Measurements from ENCODE around the gene GRAMD1A.
"Not testable (repeated sequence)": the region's sequence is repeated elsewhere in the genome, so short reads cannot be mapped to it uniquely, and the experiment has no call there.

GRAMD1A gene

GRCh38 chr19:35004517-35005255, 4.6 kb downstream of the GRAMD1A start:
- no peak for DNase-seq

DNA sequence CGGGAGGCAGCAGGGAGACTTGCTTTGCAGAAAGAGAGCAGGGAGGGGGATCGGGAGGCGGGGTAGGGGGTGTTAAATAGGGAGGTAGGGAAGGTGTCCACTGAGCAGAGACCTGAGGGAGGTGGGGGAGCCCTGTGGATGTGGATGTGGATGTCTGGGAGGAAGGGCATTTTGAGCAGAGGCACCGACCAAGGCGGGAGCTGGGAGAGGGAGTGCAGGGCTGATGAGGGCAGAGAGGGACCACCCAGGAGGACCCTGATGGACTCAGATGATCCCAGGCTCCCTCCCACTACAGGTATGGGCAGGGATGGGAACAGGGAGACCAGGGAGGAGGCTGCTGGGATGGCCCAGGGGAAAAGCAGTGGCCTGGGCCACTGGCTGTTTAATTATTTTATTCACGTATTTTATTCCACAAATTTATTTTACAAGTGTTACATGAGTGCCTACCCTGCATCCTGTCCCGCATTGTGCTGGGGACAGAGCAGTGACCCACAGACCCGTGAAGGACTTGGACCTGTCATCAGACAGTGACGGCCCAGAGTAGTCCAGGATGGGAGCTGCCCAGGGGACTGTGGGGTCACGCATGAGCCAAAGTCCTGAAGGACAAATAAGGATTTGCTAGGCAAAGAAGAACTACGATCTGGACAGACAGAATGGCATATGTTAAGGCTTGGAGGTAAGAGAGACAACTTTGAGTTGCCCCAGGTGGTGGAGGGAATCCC, 5.3 kb downstream of the GRAMD1A start:
- DNase-seq, result no peak

GRCh38 chr19:35006007-35006341, 5.9 kb downstream of the GRAMD1A start:
- DNase-seq, result not testable (repeated sequence)

GRCh38 chr19:35006342-35006998, 6.3 kb downstream of the GRAMD1A start:
- DNase-seq, result peak; percentile 58

DNA sequence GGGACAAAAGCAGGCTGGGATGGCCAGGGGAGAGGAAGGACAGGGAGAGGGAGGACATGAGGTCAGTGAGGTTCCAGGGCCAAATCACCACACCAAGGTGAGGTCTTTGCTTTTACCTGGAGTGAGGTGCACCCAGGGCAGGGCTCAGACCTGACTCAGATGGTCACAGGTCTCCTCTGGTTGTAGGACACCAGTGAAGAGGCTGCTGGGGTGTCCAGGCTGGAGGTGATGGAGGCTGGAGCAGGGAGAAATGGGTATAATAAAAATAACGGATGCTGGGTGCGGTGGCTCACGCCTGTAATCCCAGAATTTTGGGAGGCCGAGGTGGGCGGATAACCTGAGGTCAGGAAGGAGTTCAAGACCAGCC, 6.9 kb downstream of the GRAMD1A start:
- DNase-seq, result no peak

- not testable (repeated sequence) for DNase-seq
These were observed 7.3 kb downstream of the GRAMD1A start for GRCh38 chr19:35007427-35007826.

DNA sequence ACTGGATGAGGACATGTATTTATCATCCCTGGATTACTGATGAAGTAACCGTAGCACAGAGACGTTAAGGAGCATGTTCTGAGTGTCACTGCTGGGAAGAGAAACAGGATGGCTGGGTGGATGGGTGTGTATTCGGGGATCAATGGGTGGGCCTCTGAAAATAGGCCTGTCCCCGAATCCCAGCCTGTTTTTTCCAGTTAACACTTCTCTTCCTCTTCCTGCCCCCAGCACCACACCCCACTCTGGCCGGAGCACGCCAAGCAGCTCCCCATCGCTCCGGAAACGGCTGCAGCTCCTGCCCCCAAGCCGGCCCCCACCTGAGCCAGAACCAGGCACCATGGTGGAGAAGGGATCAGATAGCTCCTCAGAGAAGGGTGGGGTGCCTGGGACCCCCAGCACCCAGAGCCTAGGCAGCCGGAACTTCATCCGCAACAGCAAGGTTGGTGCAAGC, 8.8 kb downstream of the GRAMD1A start:
- DNase-seq, result no peak

GRCh38 chr19:35009424-35010415, 9.6 kb downstream of the GRAMD1A start:
- no peak for DNase-seq

DNA sequence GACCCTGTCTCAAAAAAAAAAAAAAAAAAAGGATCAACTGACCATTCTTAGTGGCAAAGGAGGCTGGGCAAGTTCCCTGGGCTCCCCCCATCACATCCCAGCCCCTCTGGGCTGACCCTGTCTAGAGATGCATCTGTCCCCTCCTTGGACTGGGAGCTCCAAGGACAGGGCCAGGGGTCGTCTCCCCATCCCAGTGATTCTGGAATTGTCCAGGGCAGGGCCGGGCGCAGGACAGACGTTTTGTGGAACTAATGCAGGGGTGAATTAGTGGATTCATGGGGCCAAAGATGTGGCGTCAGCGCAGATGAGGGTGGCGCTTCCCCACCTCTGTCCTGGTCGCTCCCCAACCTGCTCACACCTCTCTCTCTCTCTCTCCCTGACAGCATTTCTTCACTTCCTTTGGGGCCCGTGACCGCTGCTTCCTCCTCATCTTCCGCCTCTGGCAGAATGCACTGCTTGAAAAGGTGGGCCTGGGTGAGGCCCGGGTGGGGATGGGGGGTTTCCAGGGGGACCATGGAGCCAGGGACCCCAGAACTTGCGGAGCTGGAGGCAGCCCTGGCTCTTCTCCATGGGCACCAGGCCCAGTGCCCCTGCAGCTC, 11.1 kb downstream of the GRAMD1A start:
- no peak for DNase-seq

- DNase-seq, result no peak
These were observed 11.9 kb downstream of the GRAMD1A start for GRCh38 chr19:35011737-35012682.

DNA sequence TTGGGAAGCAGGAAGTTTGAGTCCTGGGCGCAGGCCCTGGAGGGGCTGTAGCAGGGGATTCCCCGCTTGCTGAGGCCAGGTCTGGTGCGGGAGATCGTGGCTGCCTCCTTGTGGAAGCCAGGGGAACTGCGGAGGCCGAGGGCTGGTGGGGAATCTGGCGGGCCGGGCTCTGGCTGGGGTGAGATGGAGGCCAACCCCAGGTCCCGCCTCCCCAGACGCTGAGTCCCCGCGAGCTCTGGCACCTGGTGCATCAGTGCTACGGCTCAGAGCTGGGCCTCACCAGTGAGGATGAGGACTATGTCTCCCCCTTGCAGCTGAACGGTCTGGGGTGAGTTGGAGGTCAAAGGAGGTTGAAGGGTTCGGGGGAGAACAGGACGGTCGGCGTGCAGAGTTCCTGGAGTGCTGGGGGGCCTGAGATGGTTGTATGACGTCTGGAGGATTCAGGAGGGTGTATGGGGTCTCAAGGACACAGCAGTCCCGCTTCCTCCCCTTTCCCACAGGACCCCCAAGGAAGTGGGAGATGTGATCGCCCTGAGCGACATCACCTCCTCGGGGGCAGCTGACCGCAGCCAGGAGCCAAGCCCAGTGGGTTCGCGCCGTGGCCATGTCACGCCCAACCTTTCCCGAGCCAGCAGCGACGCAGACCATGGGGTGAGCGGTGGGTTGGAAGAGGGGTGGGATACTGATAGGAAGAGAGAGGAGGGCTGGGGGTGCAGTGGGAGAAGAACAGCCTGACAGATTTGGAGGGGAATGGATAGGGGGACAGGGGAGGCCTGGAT, 13.1 kb downstream of the GRAMD1A start:
- DNase-seq, result peak; percentile 52

- no peak for DNase-seq
These were observed 14.0 kb downstream of the GRAMD1A start for GRCh38 chr19:35013820-35014754.

- not testable (repeated sequence) for DNase-seq
These were observed 14.7 kb downstream of the GRAMD1A start for GRCh38 chr19:35014774-35015173.

DNA sequence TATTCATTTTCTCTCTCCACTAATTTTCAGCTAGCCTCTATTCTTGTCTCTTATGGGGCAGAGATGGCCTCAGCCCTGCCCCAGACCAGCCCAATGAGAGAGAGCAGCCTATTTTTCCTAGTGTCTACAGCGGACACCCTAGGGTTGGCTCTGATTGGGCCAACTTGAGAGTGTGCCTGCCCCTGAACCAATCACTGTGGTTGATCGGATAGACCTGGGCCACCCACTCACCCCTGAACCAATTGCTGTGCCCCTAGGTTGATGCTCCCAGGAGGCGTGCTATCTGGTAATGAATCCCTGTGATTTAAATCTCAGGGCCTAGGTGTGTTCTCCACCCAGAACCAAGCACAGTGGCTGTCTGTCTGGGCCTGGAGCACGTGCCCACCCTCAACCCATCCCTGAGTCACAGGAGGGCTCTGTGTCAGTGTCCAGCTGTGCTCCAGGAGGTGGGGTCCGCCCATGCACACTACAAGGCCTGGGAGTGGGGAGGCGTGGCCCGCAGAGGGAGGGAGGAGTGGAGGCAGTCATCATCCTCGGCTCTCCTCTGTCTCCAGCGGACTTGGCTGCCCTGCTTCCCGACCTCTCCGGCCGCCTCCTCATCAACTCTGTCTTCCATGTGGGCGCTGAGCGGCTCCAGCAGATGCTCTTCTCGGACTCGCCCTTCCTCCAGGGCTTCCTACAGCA, 15.3 kb downstream of the GRAMD1A start:
- DNase-seq, result no peak

DNA sequence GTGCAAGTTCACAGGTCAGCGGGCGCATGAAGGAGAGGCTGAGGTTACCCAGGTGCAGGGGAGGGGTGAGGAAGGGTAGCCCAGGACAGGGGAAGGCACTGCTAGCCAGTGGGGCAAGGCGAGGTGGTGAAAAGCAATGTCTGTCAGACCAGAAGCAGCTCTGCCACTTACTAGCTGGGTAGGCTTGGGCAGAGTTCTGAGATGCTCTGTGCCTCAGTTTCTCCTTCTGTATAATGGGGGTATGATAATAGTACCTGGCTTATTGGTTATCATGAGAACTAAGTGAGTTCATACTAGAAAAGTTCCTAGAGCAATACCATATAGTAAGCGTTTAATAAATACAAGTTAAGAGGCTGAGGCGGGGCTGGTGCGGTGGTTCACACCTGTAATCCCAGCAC, 15.8 kb downstream of the GRAMD1A start:
- DNase-seq, result no peak

DNA sequence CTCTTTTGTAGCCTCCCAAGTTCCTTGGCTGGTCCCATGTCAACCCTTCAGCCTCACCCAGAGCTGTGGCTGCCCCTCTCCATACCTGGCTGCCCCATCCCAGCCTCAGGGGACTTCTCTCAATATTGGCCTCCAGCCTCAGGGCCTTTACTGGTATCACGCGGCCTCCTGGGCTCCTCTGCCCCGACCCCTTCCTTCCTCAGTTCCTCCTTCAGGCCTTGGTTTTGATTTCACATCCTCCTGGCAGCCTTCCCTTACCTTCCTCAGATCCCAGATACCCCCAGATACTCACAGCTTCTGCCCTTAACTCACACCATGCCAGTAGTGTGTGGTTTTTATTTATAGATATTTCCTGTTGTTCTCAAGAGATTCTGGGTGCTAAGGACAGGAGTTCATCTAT, 17.4 kb downstream of the GRAMD1A start:
- DNase-seq, result no peak

DNA sequence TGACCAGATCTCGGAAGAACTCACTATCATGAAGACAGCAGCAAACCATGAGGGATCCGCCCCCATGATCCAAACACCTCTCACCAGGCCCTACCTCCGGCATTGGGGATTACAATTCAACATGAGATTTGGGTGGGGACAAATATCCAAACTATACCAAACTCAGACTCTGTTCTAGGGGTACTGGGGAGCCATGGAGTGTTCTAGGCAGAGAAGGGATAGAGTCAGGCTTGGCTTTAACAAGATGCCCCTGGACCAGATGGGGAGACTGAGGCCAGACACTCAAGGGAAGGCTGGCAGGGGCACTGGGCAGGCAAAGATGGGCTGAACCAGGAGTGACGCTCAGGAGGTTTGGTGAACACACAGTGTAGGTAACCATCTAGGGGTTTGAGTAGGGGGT, 18.3 kb downstream of the GRAMD1A start:
- DNase-seq, result no peak

- no peak for DNase-seq
These were observed 19.0 kb downstream of the GRAMD1A start for GRCh38 chr19:35019144-35019543.

- no peak for DNase-seq
These were observed 20.9 kb downstream of the GRAMD1A start for GRCh38 chr19:35021016-35021415.

All from T1000 (cell line).